Caco-2 (cell line): ENCODE measurements around the gene FAM174C. TPM values are rescaled to one million over a fixed set of nuclear protein-coding genes. Genes with fewer than 3 reads are reported as not detected.

Experiments used
- BruUV-seq: library from RNA; stranded (reverse); fragments of 400-500 nt; replicated peaks from 2 replicates; lab custom pipeline; 2021; lab: Mats Ljungman, UMichigan
- CTCF ChIA-PET: fragments of 300-600 bp; sonication (Branson Sonifier 250); formaldehyde crosslinking; loops from one replicate; lab custom pipeline; 2022; ENCODE audit warnings: antibody characterized with exemption; lab: Charles Lee
- POLR2A ChIA-PET: fragments of 300-600 bp; sonication (Branson Sonifier 250); formaldehyde crosslinking; loops from one replicate; lab custom pipeline; 2022; ENCODE audit warnings: antibody characterized with exemption; lab: Charles Lee
- DNase-seq, 2 experiments: peaks; one replicate each; pipeline versions ENCODE4 v3.0.0 to v3.0.0-alpha.2; 2020 to 2022
- H3K27me3 ChIP-seq: replicated peaks from 2 replicates; pipeline ENCODE4 v1.6.0; 2011; ENCODE audit warnings: low read length; ENCODE audit not compliant: control insufficient read depth, insufficient read depth
- H3K36me3 ChIP-seq: 2 replicates; pipeline ENCODE4 v1.5.1; 2011; ENCODE audit warnings: low read length; ENCODE audit not compliant: control insufficient read depth, insufficient read depth
- H3K4me1 ChIP-seq: fragments of 250-450 bp; sonication (Bioruptor Pico); 2 replicates; pipeline ENCODE4 v1.5.1; 2020; ENCODE audit warnings: mild to moderate bottlenecking
- H3K4me3 ChIP-seq: 2 replicates; pipeline ENCODE4 v1.5.1; 2011; ENCODE audit warnings: low read depth, mild to moderate bottlenecking, control low read depth, low read length
- H3K9me3 ChIP-seq: fragments of 250-450 bp; sonication (Bioruptor Pico); 2 replicates; pipeline ENCODE4 v1.5.1; 2020; ENCODE audit warnings: mild to moderate bottlenecking, moderate library complexity
- H3K27ac Mint-ChIP-seq: one replicate; pipeline ENCODE4 v1.8.0; 2022; ENCODE audit warnings: mixed read lengths; ENCODE audit not compliant: unreplicated experiment
- H3K27me3 Mint-ChIP-seq: one replicate; pipeline ENCODE4 v1.8.0; 2022; ENCODE audit warnings: mixed read lengths; ENCODE audit not compliant: insufficient read depth, unreplicated experiment
- H3K36me3 Mint-ChIP-seq: one replicate; pipeline ENCODE4 v1.8.0; 2022; ENCODE audit warnings: mild to moderate bottlenecking, mixed read lengths; ENCODE audit not compliant: insufficient read depth, unreplicated experiment
- H3K4me1 Mint-ChIP-seq: one replicate; pipeline ENCODE4 v1.8.0; 2022; ENCODE audit warnings: low read depth, mixed read lengths; ENCODE audit not compliant: unreplicated experiment
- H3K4me3 Mint-ChIP-seq: one replicate; pipeline ENCODE4 v1.8.0; 2022; ENCODE audit warnings: mild to moderate bottlenecking, moderate library complexity, mixed read lengths; ENCODE audit not compliant: unreplicated experiment
- H3K9me3 Mint-ChIP-seq: one replicate; pipeline ENCODE4 v1.8.0; 2022; ENCODE audit warnings: mixed read lengths; ENCODE audit not compliant: unreplicated experiment
- CTCF ChIP-seq, 2 experiments: fragments of 200-600 bp in 1 of 2; IDR thresholded peaks; 1 replicate in 1 of 2; 2 replicates in 1 of 2; pipeline versions ENCODE4 v1.5.1 to v1.8.0; 2011 to 2022; ENCODE audit warnings: antibody characterized with exemption in 1 of 2, control low read depth in 1 of 2, inconsistent platforms in 1 of 2, low read depth in 1 of 2, low read length in 1 of 2, mild to moderate bottlenecking in 1 of 2, moderate library complexity in 1 of 2; ENCODE audit not compliant: insufficient read depth in 1 of 2, severe bottlenecking in 1 of 2, unreplicated experiment in 1 of 2
- intact Hi-C: fragments of 100-400 bp; cut with micrococcal nuclease; formaldehyde crosslinking; loops from one replicate; pipeline ENCODE4 v1.10.0; 2022; ENCODE audit not compliant: unreplicated experiment
- total RNA-seq: library from RNA; stranded (reverse); gene quantifications from 2 replicates; pipeline ENCODE4 v1.2.3, GENCODE V29; 2022

The FAM174C gene
- total RNA-seq, 1 experiment from 2014 or later = 51.0 TPM

GRCh38 chr19:1307755-1308303 lies 32.5 kb downstream of the FAM174C start:
- H3K27me3 ChIP-seq = no peaks in the 10 kb centered on the region
- H3K9me3 ChIP-seq = no peaks in the 10 kb centered on the region
- no TSS peak for BruUV-seq
- Mint-ChIP-seq H3K9me3 (no peaks in the 10 kb centered on the region), H3K4me3 (no peak overlapping the region), H3K27ac (no peak overlapping the region), H3K36me3 (peaks cover 6% of the 10 kb centered on the region), H3K4me1 (peaks cover 5% of the 10 kb centered on the region), H3K27me3 (no peaks in the 10 kb centered on the region)
- no peak for TF ChIP-seq CTCF (IDR thresholded peaks at IDR 0.05; ENCODE audit: insufficient read depth in 1 of 2, low read depth in 1 of 2, low read length in 1 of 2, severe bottlenecking in 1 of 2, unreplicated experiment in 1 of 2)
- no peak overlapping the region for H3K4me3 ChIP-seq
- POLR2A ChIA-PET = no interaction called here
- intact Hi-C loops = loop anchor here (1.0 kb wide), 1 partner anchor 24 kb away; no protein-coding TSS in a partner anchor
- CTCF ChIA-PET = no interaction called here
- no peaks in the 10 kb centered on the region for H3K36me3 ChIP-seq
- DNase-seq = no peak
- peaks cover 11% of the 10 kb centered on the region for H3K4me1 ChIP-seq

- no peaks in the 10 kb centered on the region for H3K9me3 ChIP-seq
- Mint-ChIP-seq H3K4me3 (no peak overlapping the region), H3K27ac (no peak overlapping the region), H3K27me3 (no peaks in the 10 kb centered on the region), H3K9me3 (no peaks in the 10 kb centered on the region), H3K36me3 (peaks cover 6% of the 10 kb centered on the region), H3K4me1 (peaks cover 5% of the 10 kb centered on the region)
- no peak for TF ChIP-seq CTCF (IDR thresholded peaks at IDR 0.05; ENCODE audit: insufficient read depth in 1 of 2, low read depth in 1 of 2, low read length in 1 of 2, severe bottlenecking in 1 of 2, unreplicated experiment in 1 of 2)
- CTCF ChIA-PET = no interaction called here
- H3K4me1 ChIP-seq = peaks cover 20% of the 10 kb centered on the region
- POLR2A ChIA-PET = no interaction called here
- no peaks in the 10 kb centered on the region for H3K27me3 ChIP-seq
- H3K36me3 ChIP-seq = no peaks in the 10 kb centered on the region
- H3K4me3 ChIP-seq = no peak overlapping the region
- intact Hi-C loops = loop anchor here (1.0 kb wide), 1 partner anchor 24 kb away; no protein-coding TSS in a partner anchor
- peak in 1 of 2 experiments; percentile 29 for DNase-seq
- BruUV-seq = no TSS peak
Observed at GRCh38 chr19:1308718-1309117, 33.4 kb downstream of the FAM174C start.

DNA sequence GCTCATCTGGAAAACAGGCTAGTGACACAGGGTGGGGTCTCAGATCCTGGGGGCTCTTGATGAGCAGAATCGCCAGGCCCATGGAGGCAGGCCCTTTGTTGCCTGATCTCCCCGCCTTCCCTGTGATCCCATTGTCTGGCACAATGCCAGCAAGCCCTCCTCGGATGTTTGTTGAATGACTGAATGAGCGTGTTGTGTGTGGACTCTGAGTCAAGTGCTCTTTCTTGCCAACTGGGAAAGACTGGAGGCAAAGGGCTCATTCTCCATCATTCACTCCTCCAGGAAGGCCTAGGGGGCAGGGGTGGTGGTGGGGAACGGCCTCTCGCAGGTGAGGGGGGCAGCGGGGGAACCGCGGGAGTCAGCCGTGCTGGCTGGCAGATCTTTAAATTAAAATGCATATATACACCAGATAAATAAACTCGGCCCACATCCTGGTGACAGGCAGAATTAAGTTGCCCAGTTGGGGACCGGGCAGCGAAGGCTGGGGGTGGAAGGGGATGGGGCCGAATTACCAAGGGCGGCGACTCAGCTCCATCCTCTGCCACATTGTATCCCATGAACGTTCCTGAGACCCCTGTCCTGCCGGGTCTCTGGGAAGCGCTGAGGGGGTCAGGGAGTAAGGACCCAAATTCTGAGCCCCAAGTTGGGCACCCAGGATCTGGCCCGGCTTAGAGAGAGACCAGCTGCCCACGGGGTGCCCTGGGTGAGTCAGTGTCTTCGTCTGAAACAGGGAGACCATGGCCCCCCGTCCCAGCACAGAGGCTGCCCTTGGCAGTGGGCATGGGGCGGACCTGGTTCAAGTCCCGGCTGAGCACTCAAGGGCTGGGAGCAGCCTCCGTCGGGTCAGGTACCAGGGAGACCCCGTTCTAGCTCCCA lies 34.9 kb downstream of the FAM174C start:
- H3K4me1 ChIP-seq = peaks cover 14% of the 10 kb centered on the region
- H3K36me3 Mint-ChIP-seq = peaks cover 8% of the 10 kb centered on the region
- H3K9me3 ChIP-seq = no peaks in the 10 kb centered on the region
- H3K36me3 ChIP-seq = no peaks in the 10 kb centered on the region
- no TSS peak for BruUV-seq
- no peaks in the 10 kb centered on the region for H3K9me3 Mint-ChIP-seq
- POLR2A ChIA-PET = interaction anchor here (0.9 kb wide), 1 partner anchor 44 kb away, joined by 3 read pairs; no protein-coding TSS in a partner anchor
- DNase-seq = no peak
- TF ChIP-seq CTCF (IDR thresholded peaks at IDR 0.05; ENCODE audit: insufficient read depth in 1 of 2, low read depth in 1 of 2, low read length in 1 of 2, severe bottlenecking in 1 of 2, unreplicated experiment in 1 of 2) = no peak
- no peak overlapping the region for H3K4me3 ChIP-seq
- H3K27me3 Mint-ChIP-seq = no peaks in the 10 kb centered on the region
- no peaks in the 10 kb centered on the region for H3K27me3 ChIP-seq
- intact Hi-C loops = no loop called here
- no peak overlapping the region for H3K4me3 Mint-ChIP-seq
- H3K4me1 Mint-ChIP-seq = no peaks in the 10 kb centered on the region
- H3K27ac Mint-ChIP-seq = no peak overlapping the region
- CTCF ChIA-PET = no interaction called here
